Measurements from ENCODE around the gene CAPS.

DNA sequence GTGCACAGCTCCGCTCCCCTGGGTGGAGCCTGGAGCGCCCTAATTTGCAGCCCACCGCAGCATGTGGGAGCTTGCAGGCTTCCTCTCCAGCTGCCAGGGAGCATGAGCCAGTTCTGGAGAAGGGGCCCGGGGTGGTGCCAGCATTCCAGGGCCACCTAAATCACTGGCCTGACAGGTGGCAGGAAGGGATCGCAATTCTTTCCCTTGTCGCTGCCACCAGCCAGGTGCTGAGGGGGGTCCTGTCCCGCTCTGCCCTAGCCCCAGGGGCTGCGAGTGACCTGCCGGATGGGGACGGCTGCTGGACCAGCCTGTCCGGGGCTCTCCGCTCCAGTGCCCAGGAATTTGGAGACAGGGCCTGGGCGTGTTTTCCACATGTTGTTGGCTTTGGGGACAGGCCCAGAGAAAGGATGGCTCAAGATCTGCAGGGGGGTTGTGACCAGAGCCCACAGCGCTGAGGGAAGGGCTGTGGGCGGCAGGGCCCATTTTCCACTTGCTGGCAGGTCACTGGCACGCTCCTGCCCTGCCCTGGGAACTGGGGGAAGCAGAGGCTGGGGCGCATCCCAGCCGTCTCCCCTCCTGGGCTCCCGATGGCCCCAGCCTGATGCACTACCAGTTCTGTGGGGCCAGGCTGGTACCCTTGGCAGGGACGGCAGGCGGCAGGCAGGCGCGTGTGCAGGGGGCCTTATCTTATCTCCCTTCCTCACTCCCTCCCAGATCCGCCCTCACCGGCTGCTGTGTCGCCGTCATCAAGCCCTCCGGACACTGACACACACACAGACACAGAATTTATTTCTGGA lies 19.9 kb upstream of the CAPS start:
- TF ChIP-seq, protein P1, sequence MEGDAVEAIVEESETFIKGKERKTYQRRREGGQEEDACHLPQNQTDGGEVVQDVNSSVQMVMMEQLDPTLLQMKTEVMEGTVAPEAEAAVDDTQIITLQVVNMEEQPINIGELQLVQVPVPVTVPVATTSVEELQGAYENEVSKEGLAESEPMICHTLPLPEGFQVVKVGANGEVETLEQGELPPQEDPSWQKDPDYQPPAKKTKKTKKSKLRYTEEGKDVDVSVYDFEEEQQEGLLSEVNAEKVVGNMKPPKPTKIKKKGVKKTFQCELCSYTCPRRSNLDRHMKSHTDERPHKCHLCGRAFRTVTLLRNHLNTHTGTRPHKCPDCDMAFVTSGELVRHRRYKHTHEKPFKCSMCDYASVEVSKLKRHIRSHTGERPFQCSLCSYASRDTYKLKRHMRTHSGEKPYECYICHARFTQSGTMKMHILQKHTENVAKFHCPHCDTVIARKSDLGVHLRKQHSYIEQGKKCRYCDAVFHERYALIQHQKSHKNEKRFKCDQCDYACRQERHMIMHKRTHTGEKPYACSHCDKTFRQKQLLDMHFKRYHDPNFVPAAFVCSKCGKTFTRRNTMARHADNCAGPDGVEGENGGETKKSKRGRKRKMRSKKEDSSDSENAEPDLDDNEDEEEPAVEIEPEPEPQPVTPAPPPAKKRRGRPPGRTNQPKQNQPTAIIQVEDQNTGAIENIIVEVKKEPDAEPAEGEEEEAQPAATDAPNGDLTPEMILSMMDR (IDR thresholded peaks at IDR 0.05) = no peak
- TF ChIP-seq POLR2A (IDR thresholded peaks at IDR 0.05) = no peak

All from tibial nerve (tissue), 3 donors.